ENCODE measurements around the gene TM4SF5. TPM values are rescaled to one million over a fixed set of nuclear protein-coding genes. Genes with fewer than 3 reads are reported as not detected.

The TM4SF5 gene
- total and polyA plus RNA-seq, 10 donors, result not detected

DNA sequence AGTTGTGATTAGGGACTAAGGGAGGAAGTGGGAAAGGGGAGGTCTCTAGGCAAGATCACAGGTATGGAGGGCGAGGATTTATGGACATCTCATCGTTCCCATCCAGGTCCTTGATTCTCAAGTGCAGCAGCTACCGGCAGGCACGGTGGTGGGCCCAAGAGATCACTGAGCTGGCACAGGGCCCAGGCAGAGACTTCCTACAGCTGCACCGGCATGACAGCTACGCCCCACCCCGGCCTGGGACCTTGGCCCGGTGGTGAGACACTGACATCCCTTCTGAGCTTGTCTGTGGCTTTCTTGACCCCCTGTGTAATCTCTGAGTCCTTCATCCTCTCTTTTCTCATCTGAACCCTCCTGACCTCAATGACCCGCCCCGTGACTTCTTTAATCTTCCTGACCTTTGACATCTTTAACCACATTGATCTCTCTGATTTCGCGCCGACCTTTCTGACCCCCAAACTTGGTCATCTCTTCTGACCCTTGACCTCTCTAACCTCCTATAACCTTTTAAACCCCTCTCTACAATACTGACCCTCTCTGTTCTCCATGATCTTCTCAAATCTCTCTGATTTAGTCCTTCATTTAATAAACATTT, 39.1 kb downstream of the TM4SF5 start:
- Histone ChIP-seq H3K4me3 (no peak overlapping the region), H3K4me1 (peaks cover 8 to 27% (median 21%) of the 10 kb centered on the region in 6 donors), H3K36me3 (peaks cover 0 to 38% (median 5%) of the 10 kb centered on the region in 6 donors), H3K9me3 (no peaks in the 10 kb centered on the region), H3K27me3 (replicated peaks in 1 of 7) (peaks cover 0 to 6% (median 0%) of the 10 kb centered on the region in 7 donors), H3K27ac (no peak overlapping the region)
- no peak for DNase-seq
- WGBS, 5 donors, result 43 to 54% (median 51%) methylated on average over 13 of the region's 13 CpGs
- TF ChIP-seq POLR2A (IDR thresholded peaks at IDR 0.05) (no peak), POLR2AphosphoS5 (IDR thresholded peaks at IDR 0.05) (peak in 1 of 3 donors; percentile 20)
- intact Hi-C loops (cut with DNase I; ENCODE audit: low total_unique reads), result no loop called here

DNA sequence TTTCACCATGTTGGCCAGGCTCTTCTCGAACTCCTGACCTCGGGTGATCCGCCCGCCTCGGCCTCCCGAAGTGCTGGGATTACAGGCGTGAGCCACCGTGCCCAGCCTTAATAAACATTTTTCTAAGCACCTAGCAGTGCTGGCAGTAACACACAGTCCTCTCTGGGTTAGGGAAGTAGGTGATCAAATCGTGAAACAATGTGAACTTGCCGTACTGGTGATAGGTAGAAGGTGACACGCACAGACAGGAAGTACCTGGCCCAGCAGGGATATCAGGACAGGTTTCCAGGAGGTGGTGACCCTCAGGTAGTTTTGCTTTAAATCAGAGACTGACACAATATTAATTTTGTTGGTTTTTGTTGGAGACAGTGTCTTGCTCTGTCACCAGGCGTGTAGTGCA, 39.8 kb downstream of the TM4SF5 start:
- peaks cover 0 to 45% (median 12%) of the 10 kb centered on the region in 6 donors for H3K36me3 ChIP-seq
- no peak for TF ChIP-seq POLR2AphosphoS5 (IDR thresholded peaks at IDR 0.05)
- TF ChIP-seq, protein P1, sequence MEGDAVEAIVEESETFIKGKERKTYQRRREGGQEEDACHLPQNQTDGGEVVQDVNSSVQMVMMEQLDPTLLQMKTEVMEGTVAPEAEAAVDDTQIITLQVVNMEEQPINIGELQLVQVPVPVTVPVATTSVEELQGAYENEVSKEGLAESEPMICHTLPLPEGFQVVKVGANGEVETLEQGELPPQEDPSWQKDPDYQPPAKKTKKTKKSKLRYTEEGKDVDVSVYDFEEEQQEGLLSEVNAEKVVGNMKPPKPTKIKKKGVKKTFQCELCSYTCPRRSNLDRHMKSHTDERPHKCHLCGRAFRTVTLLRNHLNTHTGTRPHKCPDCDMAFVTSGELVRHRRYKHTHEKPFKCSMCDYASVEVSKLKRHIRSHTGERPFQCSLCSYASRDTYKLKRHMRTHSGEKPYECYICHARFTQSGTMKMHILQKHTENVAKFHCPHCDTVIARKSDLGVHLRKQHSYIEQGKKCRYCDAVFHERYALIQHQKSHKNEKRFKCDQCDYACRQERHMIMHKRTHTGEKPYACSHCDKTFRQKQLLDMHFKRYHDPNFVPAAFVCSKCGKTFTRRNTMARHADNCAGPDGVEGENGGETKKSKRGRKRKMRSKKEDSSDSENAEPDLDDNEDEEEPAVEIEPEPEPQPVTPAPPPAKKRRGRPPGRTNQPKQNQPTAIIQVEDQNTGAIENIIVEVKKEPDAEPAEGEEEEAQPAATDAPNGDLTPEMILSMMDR (IDR thresholded peaks at IDR 0.05 in 8 of 11, conservative IDR thresholded peaks at IDR 0.05 in 3 of 11), result no peak
- TF ChIP-seq POLR2A (IDR thresholded peaks at IDR 0.05), result no peak
- no peak for DNase-seq
- no peaks in the 10 kb centered on the region for H3K9me3 ChIP-seq
- H3K4me3 ChIP-seq, result no peak overlapping the region
- intact Hi-C loops (cut with DNase I; ENCODE audit: low total_unique reads), result no loop called here
- H3K27me3 ChIP-seq (replicated peaks in 1 of 7), result peaks cover 0 to 6% (median 0%) of the 10 kb centered on the region in 7 donors
- H3K4me1 ChIP-seq, result peaks cover 8 to 20% (median 14%) of the 10 kb centered on the region in 6 donors
- no peak overlapping the region for H3K27ac ChIP-seq
- WGBS, 5 donors, result 91 to 99% (median 96%) methylated on average over 12 of the region's 12 CpGs

DNA sequence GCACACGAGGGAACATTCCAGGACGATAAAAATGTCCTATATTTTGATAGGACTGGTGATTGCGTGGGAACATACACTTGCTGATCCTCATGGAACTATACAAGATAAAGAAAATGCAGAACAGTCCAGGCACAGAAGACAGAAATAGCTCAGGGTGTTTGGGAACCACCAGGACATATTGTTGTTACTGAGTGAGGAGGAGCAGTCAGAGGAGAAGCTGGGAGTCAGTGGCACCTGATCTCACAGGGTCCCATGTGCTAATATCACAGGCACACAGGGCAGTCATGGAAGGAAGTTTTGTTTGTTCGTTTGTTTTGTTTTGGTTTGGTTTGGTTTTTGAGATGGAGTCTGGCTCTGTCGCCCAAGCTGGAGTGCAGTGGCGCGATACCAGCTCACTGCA, 41.0 kb downstream of the TM4SF5 start:
- Histone ChIP-seq H3K4me1 (peaks cover 6 to 13% (median 9%) of the 10 kb centered on the region in 6 donors), H3K27me3 (replicated peaks in 1 of 7) (peaks cover 0 to 4% (median 0%) of the 10 kb centered on the region in 7 donors), H3K27ac (no peak overlapping the region), H3K36me3 (peaks cover 0 to 57% (median 22%) of the 10 kb centered on the region in 6 donors), H3K4me3 (no peak overlapping the region), H3K9me3 (no peaks in the 10 kb centered on the region)
- intact Hi-C loops (cut with DNase I; ENCODE audit: low total_unique reads), result no loop called here
- DNase-seq, result no peak
- TF ChIP-seq POLR2A (IDR thresholded peaks at IDR 0.05) (no peak), POLR2AphosphoS5 (IDR thresholded peaks at IDR 0.05) (no peak)
- TF ChIP-seq, protein P1 (IDR thresholded peaks at IDR 0.05 in 8 of 11, conservative IDR thresholded peaks at IDR 0.05 in 3 of 11), result no peak
- 90 to 95% (median 92%) methylated on average over 7 of the region's 7 CpGs for WGBS, 5 donors

DNA sequence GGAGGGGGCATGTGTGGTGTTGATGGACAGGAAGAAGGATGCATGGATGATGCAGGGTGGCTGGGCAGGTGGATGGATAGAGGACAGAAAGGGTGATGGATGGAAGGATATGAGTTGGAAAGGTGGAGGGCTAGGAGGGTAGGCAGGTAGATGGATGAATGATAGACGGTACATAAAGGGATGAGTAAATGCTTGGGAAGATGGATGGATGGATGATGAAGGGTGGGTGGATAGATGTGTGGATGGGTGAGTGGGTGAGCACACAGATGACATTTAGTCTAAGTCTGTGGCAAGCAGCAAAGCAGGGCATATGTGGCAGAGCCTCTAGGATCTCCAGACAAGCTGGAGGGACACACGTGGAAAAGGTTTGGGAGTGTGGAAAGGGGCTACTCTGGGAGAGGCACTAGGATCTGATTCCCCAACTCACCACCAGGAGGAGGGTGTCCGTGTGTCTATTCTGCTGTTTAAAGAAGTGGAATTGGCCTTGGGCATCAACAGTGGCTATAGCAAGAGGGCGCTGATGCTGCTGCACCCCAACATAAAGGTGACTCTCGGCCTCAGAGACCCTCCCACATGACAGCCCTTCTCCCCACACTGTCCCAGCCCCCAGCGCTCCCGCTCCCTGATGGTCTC, 43.5 kb downstream of the TM4SF5 start:
- no peak for DNase-seq
- 86 to 91% (median 86%) methylated on average over 7 of the region's 7 CpGs for WGBS, 5 donors
- intact Hi-C loops (cut with DNase I; ENCODE audit: low total_unique reads), result no loop called here
- peaks cover 0 to 69% (median 21%) of the 10 kb centered on the region in 6 donors for H3K36me3 ChIP-seq
- no peak overlapping the region for H3K27ac ChIP-seq
- H3K9me3 ChIP-seq, result no peaks in the 10 kb centered on the region
- H3K27me3 ChIP-seq (replicated peaks in 1 of 7), result no peaks in the 10 kb centered on the region
- H3K4me1 ChIP-seq, result peaks cover 0 to 3% (median 0%) of the 10 kb centered on the region in 6 donors
- TF ChIP-seq, protein P1 (IDR thresholded peaks at IDR 0.05 in 8 of 11, conservative IDR thresholded peaks at IDR 0.05 in 3 of 11), result no peak
- TF ChIP-seq POLR2A (IDR thresholded peaks at IDR 0.05) (no peak), POLR2AphosphoS5 (IDR thresholded peaks at IDR 0.05) (no peak)
- no peak overlapping the region for H3K4me3 ChIP-seq

Data from spleen (tissue), 11 donors.